ENCODE measurements around the gene DYNLT3.

DYNLT3 gene

DNA sequence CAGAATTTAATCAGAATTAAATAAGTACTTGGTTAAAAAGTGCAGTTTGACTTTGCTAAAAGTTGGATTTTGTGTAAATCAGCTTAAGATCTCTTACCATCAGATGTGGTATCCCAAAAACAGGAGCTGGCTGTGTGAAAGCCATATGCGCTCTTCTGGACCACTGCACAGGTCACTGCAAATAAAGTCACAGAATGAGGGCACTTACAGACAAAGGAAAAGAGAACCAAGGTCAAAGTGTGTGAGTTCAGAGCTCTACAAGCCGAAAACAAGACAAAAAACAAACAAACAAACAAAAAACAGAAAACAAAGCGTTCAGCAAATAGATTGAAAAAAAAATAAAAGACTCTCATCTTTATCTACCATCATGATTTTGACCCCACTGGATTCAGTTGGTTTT, 6.4 kb downstream of the DYNLT3 start:
- H3K27me3 ChIP-seq (ENCODE audit: control insufficient read depth, insufficient read depth, low read length), result no peaks in the 10 kb centered on the region
- H3K4me2 ChIP-seq (ENCODE audit: low read length), result no peak overlapping the region
- no peaks in the 10 kb centered on the region for H3K4me1 ChIP-seq (ENCODE audit: control insufficient read depth, insufficient read depth, low read length)
- H3K36me3 ChIP-seq (ENCODE audit: insufficient read depth, low read length), result peaks cover 4% of the 10 kb centered on the region
- no peak overlapping the region for H3K9ac ChIP-seq (ENCODE audit: low read depth, low read length)
- H3K4me3 ChIP-seq (ENCODE audit: low read length), result no peak overlapping the region
- no peaks in the 10 kb centered on the region for H3K9me3 ChIP-seq (replicated peaks; ENCODE audit: low read length)

DNA sequence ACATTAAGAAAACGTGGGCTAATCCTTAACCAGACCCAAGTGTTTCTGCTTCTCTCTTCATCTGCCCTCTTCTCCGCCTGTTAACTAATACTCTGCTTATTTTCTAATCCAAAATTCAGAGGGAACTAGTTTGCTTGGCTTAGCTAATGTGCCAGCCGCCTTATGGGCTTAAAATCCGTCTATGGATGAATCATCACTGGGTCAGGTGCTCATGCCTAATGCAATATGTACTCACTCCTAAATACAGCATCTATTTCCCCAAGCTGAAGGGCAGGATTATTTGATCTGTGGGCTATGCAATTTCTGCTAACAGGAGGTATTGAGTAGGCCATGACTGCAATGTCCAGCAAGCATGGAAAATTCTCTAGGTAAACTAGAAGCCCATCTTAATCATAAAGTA, 12.4 kb downstream of the DYNLT3 start:
- peaks cover 4% of the 10 kb centered on the region for H3K36me3 ChIP-seq (ENCODE audit: insufficient read depth, low read length)
- H3K4me3 ChIP-seq (ENCODE audit: low read length), result no peak overlapping the region
- no peaks in the 10 kb centered on the region for H3K4me1 ChIP-seq (ENCODE audit: control insufficient read depth, insufficient read depth, low read length)
- H3K27me3 ChIP-seq (ENCODE audit: control insufficient read depth, insufficient read depth, low read length), result no peaks in the 10 kb centered on the region
- H3K9me3 ChIP-seq (replicated peaks; ENCODE audit: low read length), result no peaks in the 10 kb centered on the region
- H3K4me2 ChIP-seq (ENCODE audit: low read length), result no peak overlapping the region
- H3K9ac ChIP-seq (ENCODE audit: low read depth, low read length), result no peak overlapping the region

DNA sequence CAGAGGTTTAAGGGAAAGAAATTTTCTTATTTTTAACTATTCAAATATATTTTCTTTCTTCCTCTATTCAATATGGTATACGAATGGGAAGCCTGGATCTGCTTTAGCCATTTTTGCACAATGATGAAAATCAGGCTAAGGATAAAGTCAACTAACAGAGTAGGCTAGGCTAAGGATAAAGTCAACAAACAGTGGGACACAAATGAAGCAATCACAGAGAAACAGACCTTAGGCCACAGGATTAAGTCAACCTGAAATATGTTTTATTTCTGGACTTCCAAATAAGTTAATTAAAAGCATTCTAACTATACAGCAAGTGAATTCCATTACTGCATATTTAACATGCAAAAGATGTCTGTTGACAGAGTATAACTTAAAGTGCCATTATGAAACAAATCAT, 17.0 kb downstream of the DYNLT3 start:
- Histone ChIP-seq H3K27me3 (ENCODE audit: control insufficient read depth, insufficient read depth, low read length) (no peaks in the 10 kb centered on the region), H3K9me3 (replicated peaks; ENCODE audit: low read length) (no peaks in the 10 kb centered on the region), H3K4me3 (ENCODE audit: low read length) (no peak overlapping the region), H3K4me2 (ENCODE audit: low read length) (no peak overlapping the region), H3K4me1 (ENCODE audit: control insufficient read depth, insufficient read depth, low read length) (no peaks in the 10 kb centered on the region), H3K9ac (ENCODE audit: low read depth, low read length) (no peak overlapping the region), H3K36me3 (ENCODE audit: insufficient read depth, low read length) (no peaks in the 10 kb centered on the region)

DNA sequence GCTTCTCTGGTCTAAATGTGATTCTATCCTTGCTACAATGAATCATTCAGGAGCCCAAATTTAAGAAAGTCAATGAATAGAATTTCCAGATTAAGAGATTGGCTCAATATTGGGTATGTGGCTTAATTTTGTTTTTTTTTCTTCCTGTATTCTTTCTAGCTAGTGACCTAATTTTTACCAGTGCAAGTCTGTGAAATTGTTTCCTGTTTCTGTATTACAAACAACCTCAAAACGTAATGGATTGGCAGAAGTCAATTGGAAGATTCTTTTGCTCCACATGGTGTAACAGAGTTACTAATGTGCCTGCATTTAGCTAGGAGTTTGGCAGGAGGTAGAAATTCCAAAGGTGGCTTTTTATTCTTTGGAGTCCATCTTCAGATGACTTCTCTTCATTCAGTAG, 17.6 kb downstream of the DYNLT3 start:
- no peaks in the 10 kb centered on the region for H3K27me3 ChIP-seq (ENCODE audit: control insufficient read depth, insufficient read depth, low read length)
- no peaks in the 10 kb centered on the region for H3K9me3 ChIP-seq (replicated peaks; ENCODE audit: low read length)
- H3K4me2 ChIP-seq (ENCODE audit: low read length), result no peak overlapping the region
- H3K4me1 ChIP-seq (ENCODE audit: control insufficient read depth, insufficient read depth, low read length), result no peaks in the 10 kb centered on the region
- H3K9ac ChIP-seq (ENCODE audit: low read depth, low read length), result no peak overlapping the region
- H3K36me3 ChIP-seq (ENCODE audit: insufficient read depth, low read length), result no peaks in the 10 kb centered on the region
- no peak overlapping the region for H3K4me3 ChIP-seq (ENCODE audit: low read length)

DNA sequence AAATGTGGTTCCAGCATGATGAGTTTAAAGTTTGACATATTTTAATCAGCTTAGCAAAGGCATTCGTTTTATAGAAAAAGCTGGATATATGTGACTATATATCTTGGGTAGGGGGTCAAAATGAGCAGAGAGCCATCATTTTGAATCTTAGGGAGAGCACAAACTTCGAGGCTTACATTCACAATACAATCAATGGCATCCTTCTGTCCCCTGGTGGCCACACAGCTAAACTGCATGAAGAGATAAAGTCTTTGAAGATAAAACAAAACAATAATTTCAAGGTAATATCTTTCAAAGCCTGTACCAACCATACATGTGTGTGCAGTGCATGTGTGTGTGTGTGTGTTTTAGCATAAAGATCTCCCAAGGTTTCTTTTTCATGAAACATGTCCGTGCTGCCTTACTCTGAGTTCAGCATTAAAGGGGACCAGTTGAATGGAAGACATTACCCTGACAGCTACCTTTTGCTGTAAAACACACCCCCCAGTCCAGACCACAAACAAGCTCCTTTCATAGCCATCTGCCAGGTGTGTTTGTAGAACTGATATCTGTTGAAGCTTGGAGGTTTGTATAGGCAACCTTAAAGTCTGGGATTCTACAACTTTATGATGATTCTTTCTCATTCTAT, 22.0 kb downstream of the DYNLT3 start:
- Histone ChIP-seq H3K4me3 (ENCODE audit: low read length) (no peak overlapping the region), H3K4me1 (ENCODE audit: control insufficient read depth, insufficient read depth, low read length) (no peaks in the 10 kb centered on the region), H3K9me3 (replicated peaks; ENCODE audit: low read length) (no peaks in the 10 kb centered on the region), H3K36me3 (ENCODE audit: insufficient read depth, low read length) (no peaks in the 10 kb centered on the region), H3K4me2 (ENCODE audit: low read length) (no peak overlapping the region), H3K27me3 (ENCODE audit: control insufficient read depth, insufficient read depth, low read length) (peaks cover 4% of the 10 kb centered on the region), H3K9ac (ENCODE audit: low read depth, low read length) (no peak overlapping the region)

DNA sequence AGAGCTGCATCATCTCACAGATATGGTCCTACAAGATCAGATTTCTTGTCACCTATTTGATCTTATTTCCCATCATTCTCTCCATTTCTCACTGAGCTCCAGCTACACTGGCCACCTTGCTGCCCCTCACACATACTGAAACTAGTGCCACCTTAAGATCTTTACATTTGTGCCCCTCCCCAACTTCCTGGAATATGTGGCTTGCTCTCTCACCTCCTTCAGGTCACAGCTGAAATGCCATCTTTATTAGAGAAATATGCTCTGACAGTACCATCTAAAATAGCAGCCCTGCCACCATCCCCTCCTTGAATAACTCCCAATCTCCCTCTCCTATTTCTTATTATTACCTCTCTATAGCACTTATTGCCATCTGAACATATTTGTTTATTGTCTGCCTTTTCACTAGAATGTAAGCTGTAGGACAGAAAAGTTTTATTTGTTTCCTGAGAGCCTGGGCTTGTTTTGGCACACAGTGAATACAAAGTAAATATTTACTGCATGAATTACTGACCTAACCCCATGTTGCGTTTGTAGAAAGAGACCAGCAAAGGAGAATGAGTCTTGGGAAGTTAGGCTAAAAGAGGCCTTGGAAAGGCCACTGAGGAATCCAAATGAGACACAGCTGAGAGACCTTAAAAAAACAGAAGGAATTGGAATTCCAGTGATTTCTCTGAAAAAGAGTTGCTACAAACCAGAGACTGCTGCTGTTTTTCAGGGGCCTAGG, 22.7 kb downstream of the DYNLT3 start:
- Histone ChIP-seq H3K36me3 (ENCODE audit: insufficient read depth, low read length) (no peaks in the 10 kb centered on the region), H3K9ac (ENCODE audit: low read depth, low read length) (no peak overlapping the region), H3K9me3 (replicated peaks; ENCODE audit: low read length) (no peaks in the 10 kb centered on the region), H3K4me1 (ENCODE audit: control insufficient read depth, insufficient read depth, low read length) (no peaks in the 10 kb centered on the region), H3K4me2 (ENCODE audit: low read length) (no peak overlapping the region), H3K4me3 (ENCODE audit: low read length) (no peak overlapping the region), H3K27me3 (ENCODE audit: control insufficient read depth, insufficient read depth, low read length) (peaks cover 4% of the 10 kb centered on the region)

DNA sequence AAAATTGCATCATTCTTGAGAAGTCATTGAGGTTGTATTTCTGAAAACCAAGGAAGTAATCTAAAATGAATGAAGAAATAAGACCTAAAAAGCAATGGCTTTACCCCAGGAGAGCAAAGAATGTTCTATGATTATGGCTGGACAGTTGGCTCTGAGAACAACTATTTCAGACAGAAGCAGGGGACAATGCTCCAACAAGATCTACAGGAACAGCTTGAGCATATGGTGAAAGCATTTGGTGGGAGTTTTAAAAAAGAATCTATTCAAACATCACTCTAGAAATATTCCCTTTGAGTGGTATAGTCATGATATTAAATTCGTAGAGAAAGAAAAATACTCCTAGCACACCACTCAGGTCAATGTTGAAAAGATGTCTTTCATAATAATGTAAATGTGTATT, 26.7 kb downstream of the DYNLT3 start:
- no peaks in the 10 kb centered on the region for H3K4me1 ChIP-seq (ENCODE audit: control insufficient read depth, insufficient read depth, low read length)
- no peak overlapping the region for H3K4me3 ChIP-seq (ENCODE audit: low read length)

DNA sequence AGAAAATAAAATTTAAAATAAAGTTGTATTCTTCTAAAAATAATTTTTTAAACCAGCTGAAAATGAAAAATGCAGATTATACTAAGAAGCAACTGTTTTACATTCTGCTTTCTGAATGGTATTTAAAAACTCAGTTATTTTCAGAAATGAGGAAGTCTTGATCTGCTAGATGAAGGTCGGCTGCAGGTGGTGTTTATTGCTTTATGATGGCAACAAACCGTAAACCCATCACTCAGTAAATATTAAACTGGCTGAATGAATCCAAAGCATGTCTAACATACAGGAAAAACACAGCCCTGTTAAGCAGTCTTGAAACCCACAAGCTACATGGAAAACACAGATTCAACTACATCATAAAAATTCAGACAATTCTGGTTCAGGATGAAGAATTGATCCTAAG, 29.3 kb downstream of the DYNLT3 start:
- peaks cover 4% of the 10 kb centered on the region for H3K27me3 ChIP-seq (ENCODE audit: control insufficient read depth, insufficient read depth, low read length)
- no peaks in the 10 kb centered on the region for H3K9me3 ChIP-seq (replicated peaks; ENCODE audit: low read length)
- H3K4me3 ChIP-seq (ENCODE audit: low read length), result no peak overlapping the region
- no peaks in the 10 kb centered on the region for H3K36me3 ChIP-seq (ENCODE audit: insufficient read depth, low read length)
- no peaks in the 10 kb centered on the region for H3K4me1 ChIP-seq (ENCODE audit: control insufficient read depth, insufficient read depth, low read length)
- H3K9ac ChIP-seq (ENCODE audit: low read depth, low read length), result no peak overlapping the region
- no peak overlapping the region for H3K4me2 ChIP-seq (ENCODE audit: low read length)

More for the DNA sequence above, 26.7 kb downstream of the DYNLT3 start:
- H3K27me3 ChIP-seq (ENCODE audit: control insufficient read depth, insufficient read depth, low read length), result peaks cover 6% of the 10 kb centered on the region
- H3K4me2 ChIP-seq (ENCODE audit: low read length), result no peak overlapping the region
- no peak overlapping the region for H3K9ac ChIP-seq (ENCODE audit: low read depth, low read length)
- no peaks in the 10 kb centered on the region for H3K36me3 ChIP-seq (ENCODE audit: insufficient read depth, low read length)
- no peaks in the 10 kb centered on the region for H3K9me3 ChIP-seq (replicated peaks; ENCODE audit: low read length)

DNA sequence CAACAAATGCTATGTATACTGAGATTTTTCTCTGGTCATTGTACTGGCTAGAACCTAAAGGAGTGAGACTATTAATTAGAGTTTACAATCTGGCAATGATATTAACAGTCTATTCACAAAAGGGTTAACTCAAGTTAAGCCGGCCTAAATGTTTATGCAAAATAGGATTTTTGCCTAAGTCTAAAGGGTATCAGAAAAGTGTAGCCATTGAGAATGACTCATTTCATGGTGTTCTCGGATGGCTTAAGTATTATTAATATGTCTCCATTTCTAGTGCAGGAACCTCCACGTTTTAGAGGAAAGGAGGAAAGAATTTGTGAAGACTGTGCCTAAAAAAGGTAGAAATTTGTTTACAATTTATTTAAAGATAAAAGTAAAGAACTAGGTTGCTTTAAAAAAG, 29.8 kb downstream of the DYNLT3 start:
- no peak overlapping the region for H3K4me3 ChIP-seq (ENCODE audit: low read length)

DNA sequence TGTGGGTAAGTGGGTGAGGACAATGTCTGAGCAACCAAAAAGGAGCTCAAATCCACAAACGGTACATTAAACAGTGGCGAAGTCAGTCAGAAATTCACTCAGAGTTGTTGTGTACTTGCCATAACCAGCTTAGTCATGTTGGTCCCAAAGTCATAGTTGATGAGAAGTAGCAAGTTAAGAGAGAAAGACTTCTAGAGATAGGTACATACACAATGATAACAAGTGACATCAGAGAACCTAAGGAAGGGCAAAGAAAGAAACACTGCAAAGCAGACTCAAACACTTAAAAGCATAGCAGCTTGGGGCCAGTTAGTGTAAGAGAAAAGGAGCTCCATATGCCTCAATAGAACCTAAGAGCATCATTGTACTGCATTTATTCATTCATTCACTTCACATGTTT, 30.2 kb downstream of the DYNLT3 start:
- H3K9me3 ChIP-seq (replicated peaks; ENCODE audit: low read length), result no peaks in the 10 kb centered on the region
- no peaks in the 10 kb centered on the region for H3K4me1 ChIP-seq (ENCODE audit: control insufficient read depth, insufficient read depth, low read length)
- no peak overlapping the region for H3K4me2 ChIP-seq (ENCODE audit: low read length)
- peaks cover 3% of the 10 kb centered on the region for H3K27me3 ChIP-seq (ENCODE audit: control insufficient read depth, insufficient read depth, low read length)
- H3K36me3 ChIP-seq (ENCODE audit: insufficient read depth, low read length), result no peaks in the 10 kb centered on the region
- no peak overlapping the region for H3K4me3 ChIP-seq (ENCODE audit: low read length)
- no peak overlapping the region for H3K9ac ChIP-seq (ENCODE audit: low read depth, low read length)

More for the DNA sequence above, 29.8 kb downstream of the DYNLT3 start:
- Histone ChIP-seq H3K9ac (ENCODE audit: low read depth, low read length) (no peak overlapping the region), H3K4me1 (ENCODE audit: control insufficient read depth, insufficient read depth, low read length) (no peaks in the 10 kb centered on the region), H3K27me3 (ENCODE audit: control insufficient read depth, insufficient read depth, low read length) (peaks cover 3% of the 10 kb centered on the region), H3K36me3 (ENCODE audit: insufficient read depth, low read length) (no peaks in the 10 kb centered on the region), H3K4me2 (ENCODE audit: low read length) (no peak overlapping the region), H3K9me3 (replicated peaks; ENCODE audit: low read length) (no peaks in the 10 kb centered on the region)

DNA sequence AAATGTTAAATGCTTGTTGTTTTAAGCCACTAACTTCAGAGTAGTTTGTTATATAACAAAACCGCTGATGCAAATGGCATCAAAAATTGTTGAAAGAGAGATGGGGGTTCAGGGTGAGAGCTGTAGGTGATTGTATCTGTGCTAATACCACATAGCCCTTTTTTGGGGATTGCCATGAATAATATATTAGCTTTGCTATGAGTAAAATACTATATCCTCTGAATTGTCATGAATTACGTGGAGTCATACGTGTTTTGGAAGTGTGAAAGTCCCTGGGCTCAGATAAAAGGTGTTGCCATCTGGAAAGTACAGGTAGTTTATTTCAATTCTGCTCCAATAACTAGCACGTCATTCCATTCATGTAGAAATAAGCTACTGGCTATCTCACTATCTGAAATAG, 30.6 kb downstream of the DYNLT3 start:
- Histone ChIP-seq H3K4me1 (ENCODE audit: control insufficient read depth, insufficient read depth, low read length) (no peaks in the 10 kb centered on the region), H3K4me2 (ENCODE audit: low read length) (no peak overlapping the region), H3K9me3 (replicated peaks; ENCODE audit: low read length) (no peaks in the 10 kb centered on the region), H3K4me3 (ENCODE audit: low read length) (no peak overlapping the region), H3K27me3 (ENCODE audit: control insufficient read depth, insufficient read depth, low read length) (peaks cover 3% of the 10 kb centered on the region), H3K36me3 (ENCODE audit: insufficient read depth, low read length) (no peaks in the 10 kb centered on the region), H3K9ac (ENCODE audit: low read depth, low read length) (no peak overlapping the region)

DNA sequence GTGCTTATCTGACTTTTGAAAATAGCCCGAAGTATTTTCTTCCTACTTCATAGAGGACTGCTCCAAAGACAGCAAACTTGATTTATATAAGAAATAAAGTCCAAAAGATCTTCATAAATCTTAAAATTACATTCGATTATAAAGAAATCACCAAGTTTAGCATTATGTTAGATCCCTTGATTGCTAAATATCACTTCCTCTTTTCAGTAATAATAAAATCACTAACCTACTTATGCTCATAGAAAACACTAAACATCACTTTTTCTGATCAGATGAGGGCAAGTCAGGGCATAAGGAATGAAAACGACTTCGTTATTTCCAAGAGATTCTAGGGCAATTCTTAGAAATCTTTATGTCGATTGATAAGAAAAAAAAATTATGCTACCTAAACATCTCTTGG, 32.0 kb downstream of the DYNLT3 start:
- Histone ChIP-seq H3K9me3 (replicated peaks; ENCODE audit: low read length) (no peaks in the 10 kb centered on the region), H3K4me2 (ENCODE audit: low read length) (no peak overlapping the region), H3K36me3 (ENCODE audit: insufficient read depth, low read length) (no peaks in the 10 kb centered on the region), H3K27me3 (ENCODE audit: control insufficient read depth, insufficient read depth, low read length) (peaks cover 3% of the 10 kb centered on the region), H3K4me1 (ENCODE audit: control insufficient read depth, insufficient read depth, low read length) (no peaks in the 10 kb centered on the region), H3K4me3 (ENCODE audit: low read length) (no peak overlapping the region), H3K9ac (ENCODE audit: low read depth, low read length) (no peak overlapping the region)
